HG03442 (cell line): ENCODE measurements around the gene PHACTR1.
"Not testable (repeated sequence)": the region's sequence is repeated elsewhere in the genome, so short reads cannot be mapped to it uniquely, and the experiment has no call there.

Experiments used
- ATAC-seq: cut with Tn5 transposase; IDR thresholded peaks from one replicate; pipeline ENCODE4 v1.9.1; 2021; ENCODE audit warnings: mild to moderate bottlenecking, moderate library complexity; ENCODE audit not compliant: unreplicated experiment

The PHACTR1 gene

DNA sequence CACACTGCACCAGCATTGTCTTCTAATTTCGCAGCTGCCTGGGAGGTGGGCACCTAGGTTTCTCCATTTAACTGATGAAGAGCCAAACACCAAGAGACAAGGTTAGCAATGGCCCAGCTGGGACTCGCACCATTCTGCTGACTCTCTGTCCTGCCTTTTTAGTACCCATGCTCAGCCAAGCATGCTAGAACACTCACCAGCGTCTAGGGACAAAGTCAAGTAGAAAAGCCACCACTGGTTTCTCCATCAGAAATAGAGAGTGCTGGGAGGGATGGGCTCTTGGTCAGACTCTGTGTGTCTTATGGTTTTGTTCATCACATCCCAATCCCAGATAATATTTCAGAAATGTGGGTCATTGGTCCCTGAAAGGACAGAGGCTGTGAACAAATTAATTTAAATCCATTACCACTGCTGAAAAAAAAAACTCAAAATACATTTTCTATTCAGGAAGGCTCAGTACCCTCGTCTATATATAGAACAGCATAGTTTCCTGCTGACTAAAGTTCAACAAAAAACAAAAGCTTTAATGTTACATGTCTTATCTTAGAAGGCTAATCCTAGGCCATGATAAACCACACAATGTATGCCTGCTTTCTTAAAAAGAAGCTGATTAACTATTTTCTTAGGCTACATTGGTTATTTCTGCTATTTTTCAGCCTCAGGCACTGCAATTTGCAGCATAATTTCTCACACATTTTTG, 500.8 kb downstream of the PHACTR1 start:
- no peak for ATAC-seq

DNA sequence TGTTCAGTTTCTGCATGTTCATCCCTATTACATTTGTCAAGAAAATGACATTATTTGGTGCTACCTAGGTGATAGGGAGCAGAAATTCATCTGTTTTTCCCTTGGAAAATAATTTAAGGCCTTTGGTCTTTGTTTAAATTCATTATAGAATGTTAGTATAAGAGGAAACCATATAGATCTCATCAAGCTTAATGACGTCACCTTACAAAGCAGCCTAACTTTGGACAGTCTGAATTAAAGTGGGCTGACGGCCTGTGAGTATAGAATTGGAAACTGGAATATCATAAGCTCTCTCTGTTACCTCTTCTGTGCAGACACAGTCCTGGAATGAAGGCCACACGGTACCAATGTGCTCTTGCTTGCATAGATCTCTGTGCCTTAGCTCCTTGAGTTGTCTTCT, 503.7 kb downstream of the PHACTR1 start:
- ATAC-seq, result no peak

DNA sequence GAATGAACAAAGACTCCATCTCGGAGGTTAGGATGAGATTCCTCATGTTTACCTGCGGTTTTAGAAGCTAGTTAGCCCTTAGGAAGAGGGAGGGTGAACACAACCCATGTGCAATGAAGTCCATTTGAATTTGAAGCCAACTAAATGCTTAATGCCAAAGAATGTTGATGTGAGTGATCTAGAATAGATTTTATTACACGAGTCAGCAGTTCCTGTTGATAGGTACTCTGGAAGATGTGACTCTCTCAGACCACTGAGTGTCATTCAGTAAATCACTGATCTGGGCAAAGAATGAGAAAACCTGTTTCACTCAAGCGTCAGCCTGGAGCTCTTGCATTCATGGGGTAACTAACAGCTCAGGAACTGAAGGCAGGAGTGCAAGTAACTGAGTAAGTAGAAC, 505.5 kb downstream of the PHACTR1 start:
- ATAC-seq, result no peak

DNA sequence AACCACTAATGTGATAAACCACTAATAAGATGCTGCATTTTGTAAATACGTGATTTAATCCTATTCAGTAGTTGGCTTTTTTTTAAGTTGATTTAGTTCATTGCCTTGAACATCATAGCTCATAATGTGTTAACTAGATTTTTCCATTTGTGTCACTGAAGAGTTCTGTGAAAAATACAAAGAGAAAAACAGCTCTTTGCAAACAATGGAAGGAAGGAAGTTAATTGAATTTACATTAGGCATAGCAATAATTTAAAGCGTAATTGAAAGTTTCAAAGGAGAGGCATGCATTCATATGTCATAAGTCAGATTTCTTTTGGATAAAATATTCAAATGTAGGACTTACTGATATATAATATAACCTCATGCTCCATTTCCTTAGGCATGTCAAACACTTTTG, 509.5 kb downstream of the PHACTR1 start:
- no peak for ATAC-seq

DNA sequence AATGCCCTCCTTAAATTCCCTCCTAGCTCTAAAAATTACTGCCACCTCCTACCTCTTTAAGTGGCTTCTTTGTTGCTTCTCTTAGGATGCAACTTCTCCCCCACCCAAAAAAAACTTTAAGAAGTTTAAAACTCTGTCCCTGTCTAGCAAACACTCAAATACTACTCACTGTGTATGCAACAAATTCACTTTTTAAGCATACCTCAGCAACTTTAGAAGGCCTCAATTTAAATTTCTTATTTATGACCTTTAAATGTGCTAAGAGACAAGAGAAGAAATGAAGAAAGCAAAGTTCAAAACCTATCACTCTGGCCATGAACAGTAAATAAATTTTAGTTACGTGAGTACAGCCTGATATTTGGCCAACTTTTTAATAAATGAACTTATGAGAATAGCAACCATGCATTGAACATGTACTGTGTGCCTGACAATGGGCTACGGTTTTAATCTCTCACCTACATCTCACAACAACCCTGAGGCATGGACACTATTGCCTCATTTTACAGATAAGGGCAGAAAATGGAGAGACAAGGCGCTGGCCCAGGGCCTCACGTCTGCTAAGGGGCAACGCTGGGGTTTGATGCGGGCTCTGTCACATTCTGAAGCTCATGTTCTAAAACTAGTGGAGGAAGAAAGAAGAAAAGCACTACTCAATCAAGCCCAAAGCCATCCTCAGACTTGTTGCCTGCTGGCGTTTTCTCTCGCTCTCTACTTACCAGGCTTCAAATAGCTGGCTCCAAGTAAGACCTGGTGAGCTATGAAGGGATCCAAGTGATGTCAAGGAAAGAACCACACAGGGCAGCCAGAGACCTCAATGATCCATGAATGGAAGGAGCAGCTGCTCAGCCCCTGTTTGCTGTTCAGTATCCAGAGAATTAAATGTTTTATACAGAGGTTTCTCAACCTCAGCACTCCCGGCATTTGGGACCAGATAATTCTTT, 512.0 kb downstream of the PHACTR1 start:
- ATAC-seq, result no peak

DNA sequence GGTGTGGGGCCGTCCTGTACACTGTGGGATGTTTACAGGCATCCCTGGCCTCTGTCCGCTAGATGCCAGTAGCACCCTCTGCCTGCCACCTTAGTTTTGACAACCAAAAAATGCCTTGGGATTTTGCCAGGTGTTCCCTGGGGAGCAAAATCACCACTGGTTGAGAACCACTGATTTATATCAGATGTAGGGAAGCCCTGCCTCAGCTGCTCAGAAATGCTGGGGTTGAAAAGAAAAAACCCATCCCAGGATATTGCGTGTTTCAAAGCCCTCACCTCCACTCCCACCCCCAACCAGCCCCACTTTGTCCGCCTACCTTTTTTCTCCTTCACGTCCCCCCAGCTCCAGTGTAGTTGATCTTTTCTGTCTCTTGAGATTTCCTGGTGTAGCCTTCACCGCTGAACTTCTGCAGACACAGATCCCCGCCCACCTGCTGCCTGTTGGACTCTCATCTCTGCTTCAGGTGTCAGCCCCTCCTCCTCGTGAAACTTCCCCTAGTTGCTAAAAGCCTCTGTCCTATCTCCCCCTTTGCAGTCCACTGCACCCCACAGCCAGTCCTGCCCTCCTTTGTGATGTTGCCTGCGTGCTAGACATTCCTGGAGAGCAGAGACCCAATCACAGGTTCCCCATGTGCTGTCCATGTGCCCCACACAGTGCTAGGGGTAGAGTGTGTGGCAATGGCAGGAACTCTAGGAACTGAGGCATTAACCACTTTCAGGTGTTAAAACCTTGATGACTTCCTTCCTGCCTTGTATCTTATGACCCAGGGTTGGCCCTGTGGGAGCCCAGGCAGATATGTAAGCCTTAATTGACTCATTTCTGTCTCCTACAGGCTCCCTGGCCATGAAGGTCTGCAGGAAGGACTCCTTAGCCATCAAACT, 512.9 kb downstream of the PHACTR1 start:
- peak; percentile 91 for ATAC-seq

DNA sequence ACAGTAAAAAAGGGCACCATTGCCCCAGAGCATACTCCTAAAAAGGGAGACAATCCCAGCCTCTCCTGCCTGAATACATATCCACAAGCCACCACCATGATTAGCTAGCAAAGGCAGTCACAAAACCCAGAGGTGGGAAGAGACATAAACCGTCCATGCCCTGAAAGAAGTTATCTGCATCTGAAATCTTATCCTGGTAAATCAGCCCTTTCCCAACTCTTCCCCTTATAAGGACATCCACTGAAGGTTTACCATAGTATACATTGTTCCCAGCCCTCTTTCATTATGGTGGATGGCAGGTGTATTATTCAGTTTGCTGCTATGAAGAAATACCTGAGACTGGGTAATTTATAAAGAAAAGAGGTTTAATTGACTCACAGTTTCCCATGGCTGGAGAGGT, 516.5 kb downstream of the PHACTR1 start:
- ATAC-seq, result no peak

DNA sequence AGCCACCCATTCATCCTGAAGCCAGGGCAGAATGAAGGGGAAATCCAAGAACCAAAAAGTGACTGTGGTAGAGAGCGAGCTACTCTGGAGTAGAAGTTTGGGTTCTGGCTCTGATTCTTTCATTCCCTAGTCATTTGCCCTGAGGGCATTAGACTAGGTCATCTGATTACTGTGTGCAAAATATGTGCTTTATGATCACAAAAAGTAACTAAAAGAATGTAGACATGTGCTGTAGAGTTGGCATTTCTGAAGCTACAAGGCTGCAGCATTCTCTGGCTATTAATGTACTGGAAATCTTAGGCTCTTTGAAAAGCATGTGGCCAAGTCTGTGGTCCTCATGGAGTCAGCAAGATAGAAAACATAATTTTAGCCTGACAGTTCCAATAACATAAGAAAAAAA, 517.6 kb downstream of the PHACTR1 start:
- no peak for ATAC-seq

DNA sequence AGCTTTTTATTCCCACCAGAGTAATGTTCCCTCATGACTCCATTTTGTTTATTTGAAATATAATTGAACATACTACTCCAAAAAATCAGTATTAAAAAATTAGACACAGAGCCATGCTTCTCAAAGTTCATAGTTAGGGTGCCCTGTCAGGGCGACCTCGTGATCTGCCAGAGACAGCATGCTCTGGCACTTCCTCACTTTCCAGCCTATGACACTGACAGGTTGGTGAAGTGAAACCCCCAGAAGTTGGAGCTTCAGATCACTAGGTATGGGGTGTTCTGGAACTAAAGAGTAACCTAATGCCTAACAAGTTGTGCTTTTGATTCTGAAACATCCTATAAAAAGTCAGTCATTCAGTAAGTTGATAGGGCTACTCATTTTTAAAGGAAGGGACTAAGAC, 518.8 kb downstream of the PHACTR1 start:
- no peak for ATAC-seq

DNA sequence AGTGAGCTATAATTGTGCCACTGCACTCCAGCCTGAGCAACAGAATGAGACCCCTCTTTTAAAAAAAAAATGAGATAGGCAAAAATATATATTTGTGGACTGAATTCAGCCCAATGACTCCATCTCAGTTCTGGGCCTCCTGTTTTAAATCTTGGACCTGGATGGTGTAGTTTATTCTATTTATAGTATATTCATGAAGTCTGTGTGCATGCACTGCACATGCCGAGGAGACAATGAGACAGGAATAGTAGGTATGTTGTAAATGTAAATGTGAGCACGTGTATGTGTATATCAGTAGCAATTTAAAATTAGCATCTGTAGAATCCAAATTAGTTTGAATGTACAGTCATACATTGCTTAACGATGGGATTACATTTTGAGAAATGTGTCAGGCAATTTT, 520.8 kb downstream of the PHACTR1 start:
- no peak for ATAC-seq

DNA sequence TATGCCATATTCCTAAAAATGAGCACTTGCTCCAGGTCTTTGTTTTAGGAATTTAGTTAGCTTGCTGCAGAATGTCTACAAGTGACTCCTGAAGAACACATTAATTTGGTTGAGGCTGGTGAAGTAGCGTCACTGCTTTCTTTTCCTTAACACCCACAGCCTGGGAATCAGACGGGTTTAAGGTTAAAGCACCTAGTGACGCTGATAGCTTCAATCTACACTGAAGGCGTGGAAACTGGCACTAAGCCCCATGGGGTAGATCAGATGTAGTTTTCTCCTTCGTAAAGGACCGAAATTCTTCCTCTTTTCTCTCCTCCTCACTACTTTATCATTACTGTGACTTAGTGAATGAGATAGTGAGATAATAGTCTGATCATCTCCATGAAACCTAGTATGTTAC, 521.5 kb downstream of the PHACTR1 start:
- no peak for ATAC-seq

DNA sequence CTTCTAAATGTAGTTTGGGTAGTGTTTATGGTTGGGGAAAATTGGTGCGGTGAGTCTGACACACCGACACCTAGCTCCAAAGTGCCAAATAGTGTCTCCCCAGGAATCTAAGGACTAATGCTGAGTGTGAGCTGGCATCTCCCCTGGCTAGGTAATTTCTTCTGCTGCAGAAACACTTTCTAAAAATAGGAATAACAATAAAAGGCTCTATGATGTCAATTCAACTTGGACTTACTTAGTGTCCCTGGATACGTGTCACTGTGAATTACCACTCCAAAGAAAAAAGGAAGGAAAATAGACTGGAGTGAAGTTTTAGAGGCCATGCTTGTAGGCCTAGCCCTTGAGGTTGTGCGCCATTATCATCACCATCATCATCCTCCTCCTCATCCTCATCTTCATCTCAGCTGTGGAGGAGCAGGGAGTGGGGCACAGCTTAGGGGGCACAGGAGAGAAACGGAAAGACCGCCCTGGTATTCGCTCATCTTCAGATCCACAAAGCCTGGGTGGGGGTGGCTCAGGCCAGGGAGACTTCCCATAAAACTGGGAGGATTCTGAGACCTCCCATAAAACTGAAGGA, 522.2 kb downstream of the PHACTR1 start:
- no peak for ATAC-seq

DNA sequence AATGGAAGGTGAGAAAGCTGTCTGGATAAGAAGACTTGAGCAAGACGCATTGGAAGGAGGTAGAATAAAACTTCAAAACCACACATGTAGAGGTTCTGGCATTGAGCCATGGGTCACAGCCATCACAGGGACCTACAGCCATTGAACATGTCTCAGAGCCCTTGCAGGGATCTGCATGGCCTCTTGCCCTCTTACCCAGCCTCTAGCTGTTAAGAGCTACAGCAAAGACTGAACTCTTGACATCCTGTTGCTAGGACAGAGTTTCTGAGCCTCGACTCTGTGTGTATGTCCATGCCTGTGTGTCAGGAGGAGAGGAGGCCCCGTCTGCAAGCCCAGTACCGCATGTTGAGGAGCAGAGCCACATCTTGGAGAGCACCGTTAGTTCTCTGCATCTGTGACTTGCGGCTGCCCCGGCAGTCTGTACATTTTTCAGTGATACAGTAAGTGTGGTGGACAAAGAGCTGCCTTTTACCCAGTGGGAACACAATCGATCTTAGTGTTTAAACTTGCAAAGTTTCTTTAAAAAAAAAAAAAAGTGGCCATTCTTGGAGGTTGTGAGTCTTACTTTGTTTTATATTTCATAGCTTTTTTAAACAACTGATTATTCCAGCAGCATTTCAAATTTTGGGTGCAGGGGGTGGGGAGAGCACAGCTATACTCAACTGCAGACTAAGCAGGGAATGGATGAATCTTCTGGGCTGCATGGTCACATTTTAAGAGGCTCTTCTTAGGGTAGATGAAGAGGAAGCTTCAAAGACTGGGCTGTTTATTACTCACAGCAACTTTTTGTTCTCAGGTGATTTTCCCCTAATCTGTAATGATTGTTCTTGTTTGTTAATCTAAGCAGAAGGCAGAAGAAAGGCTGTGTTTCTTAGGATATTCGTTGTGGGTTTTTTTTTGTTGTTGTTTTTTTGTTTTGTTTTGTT, 523.2 kb downstream of the PHACTR1 start:
- no peak for ATAC-seq

DNA sequence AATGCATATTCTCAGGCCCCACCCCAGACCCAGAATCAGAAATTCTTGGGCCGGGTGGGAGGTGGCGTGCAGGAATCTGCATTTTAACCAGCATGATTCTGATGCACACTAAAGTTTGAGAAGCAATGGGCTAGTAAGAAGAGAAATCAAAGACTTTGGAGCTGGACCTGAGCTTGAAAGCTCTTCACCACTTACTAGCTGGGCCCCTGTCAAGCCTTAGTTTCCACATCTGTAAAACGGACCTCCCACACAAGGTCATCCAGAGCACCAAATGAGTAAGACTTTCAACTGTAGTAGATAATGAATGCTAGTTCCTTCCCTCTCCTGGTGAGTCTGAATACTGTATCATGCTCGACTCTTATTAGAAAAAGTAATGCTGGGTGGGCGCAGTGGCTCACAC, 524.8 kb downstream of the PHACTR1 start:
- ATAC-seq, result no peak

DNA sequence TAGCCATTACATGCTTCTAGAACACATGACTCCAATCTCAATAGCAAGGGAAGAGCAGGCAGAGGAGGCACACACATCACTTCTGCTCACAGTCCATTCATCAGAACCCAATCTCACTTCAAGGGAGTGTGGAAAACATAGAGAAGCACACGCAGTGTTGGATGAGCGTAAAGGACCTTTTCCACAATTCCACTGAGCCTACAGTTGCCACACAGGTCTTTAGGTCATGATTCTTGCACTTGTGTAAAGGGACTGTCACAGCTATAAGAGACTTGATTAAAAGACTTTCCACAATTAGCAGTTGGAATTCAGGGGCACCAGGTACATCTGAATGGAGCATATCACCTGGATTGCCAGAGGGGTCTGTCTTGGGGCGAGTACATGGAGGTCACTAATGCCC, 525.6 kb downstream of the PHACTR1 start:
- ATAC-seq, result no peak

DNA sequence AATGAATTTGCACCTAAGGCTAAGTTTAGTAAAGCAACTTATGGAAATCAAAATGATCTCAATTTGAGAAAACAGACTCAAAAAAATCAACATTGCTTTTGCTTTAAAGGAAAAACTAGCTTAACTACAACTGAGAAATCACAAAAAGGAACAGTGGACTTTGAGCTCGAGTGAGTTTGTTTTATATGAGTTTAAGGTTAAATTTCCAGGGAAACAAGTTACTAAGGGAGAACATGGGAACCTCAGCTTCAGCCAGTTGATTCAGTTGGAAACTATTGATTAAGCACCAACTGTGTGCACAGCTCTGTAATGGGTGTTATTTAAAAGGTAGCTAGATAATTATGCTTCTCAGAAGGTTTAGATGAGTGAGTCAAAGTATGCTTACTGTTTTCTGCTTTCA, 526.0 kb downstream of the PHACTR1 start:
- no peak for ATAC-seq

DNA sequence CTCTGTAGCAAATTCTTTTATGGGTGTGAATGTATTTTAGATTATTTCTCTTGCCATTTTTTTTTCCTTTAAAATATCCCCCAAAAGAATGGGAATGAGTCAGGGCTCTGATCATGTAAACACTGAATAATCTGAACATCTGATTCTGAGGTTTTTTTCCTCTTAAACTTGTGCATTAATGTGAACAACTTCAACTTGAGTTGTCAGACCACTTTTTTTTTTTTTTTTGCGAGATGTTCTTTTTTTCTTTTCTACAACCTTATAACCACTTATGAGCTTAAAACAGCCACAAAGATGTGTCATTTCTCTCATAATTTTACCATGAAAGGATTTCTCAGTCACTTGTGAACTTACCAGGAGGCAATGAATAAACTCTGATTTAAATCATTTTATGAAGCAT, 526.5 kb downstream of the PHACTR1 start:
- ATAC-seq, result no peak

DNA sequence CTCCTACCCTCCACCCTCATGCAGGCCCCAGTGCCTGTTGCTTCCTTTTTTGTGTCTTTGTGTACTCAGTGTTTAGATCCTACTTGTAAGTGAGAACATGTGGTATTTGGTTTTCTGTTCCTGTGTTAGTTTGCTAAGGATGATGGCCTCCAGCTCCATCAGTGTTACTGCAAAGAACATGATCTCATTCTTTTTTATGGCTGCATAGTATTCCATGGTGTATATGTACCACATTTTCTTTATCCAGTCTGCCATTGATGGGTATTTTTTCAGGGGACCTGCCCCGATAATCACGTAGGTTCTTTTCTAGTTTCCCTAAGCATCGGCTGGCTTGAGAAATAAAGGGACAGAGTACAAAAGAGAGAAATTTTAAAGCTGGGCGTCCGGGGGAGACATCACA, 527.2 kb downstream of the PHACTR1 start:
- not testable (repeated sequence) for ATAC-seq

DNA sequence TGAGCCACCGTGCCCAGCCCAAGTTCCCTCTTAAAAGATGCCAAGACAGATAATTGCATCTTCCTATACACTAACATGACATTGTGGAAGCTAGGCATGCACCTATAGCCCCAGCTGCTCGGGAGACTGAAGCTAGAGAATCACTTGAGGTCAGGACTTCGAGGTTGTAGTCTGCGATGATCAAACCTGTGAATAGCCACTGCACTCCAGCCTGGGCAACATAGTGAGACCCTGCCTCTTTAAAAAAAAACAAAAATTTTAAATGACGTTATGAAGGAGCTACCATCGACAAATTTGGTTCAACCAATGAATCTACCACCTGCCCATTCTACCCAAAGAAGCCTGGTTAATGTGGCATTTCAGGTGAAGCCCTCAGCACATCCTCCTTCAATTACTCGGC, 531.1 kb downstream of the PHACTR1 start:
- no peak for ATAC-seq

DNA sequence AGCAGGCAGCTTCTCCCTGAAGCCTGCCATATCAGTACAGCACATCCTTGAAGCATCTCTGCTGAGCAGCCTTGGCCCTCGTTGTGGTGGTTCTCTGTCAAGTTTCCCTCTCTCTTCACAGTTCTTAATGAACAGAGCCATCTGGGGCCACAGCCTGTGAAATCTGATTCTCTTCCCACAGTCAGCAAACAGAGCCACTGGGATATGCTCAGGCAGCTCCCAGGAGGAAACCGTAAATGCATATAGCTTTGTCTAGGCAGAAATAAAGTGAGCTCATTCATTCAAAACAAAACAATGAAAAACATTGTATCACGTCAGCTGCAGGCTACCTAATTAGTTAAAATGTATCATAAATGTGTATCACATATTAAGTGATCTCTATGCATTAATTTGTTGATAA, 531.5 kb downstream of the PHACTR1 start:
- ATAC-seq, result no peak
